GM19463 (cell line): ENCODE data around the gene CRHR1.
"Not testable (repeated sequence)": the region's sequence is repeated elsewhere in the genome, so short reads cannot be mapped to it uniquely, and the experiment has no call there.

Experiments used
- ATAC-seq: cut with Tn5 transposase; IDR thresholded peaks from one replicate; pipeline ENCODE4 v1.9.1; 2021; ENCODE audit warnings: mild to moderate bottlenecking, moderate library complexity; ENCODE audit not compliant: unreplicated experiment

Gene CRHR1

DNA sequence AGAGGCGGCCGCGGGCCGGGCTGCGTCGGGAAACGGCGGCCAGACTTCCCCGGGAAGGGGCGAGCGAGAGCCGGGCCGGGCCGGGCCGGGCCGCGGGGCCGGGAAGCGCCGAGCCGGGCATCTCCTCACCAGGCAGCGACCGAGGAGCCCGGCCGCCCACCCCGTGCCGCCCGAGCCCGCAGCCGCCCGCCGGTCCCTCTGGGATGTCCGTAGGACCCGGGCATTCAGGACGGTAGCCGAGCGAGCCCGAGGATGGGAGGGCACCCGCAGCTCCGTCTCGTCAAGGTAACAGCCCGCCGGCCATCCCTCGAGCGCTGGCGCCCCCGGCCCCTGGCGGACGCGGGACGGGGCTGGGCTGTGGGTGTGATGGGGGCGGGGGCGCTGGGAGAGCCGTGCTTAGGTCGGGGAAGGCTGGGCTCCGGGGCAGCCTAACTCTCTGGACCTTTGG, at the start of gene CRHR1:
CRHR1 (plus strand) TSS at position 28 of the 448 bp plus-strand sequence; CDS start at position 253, 225 bp downstream.
- no peak for ATAC-seq

- ATAC-seq = no peak
Measured at GRCh38 chr17:45734598-45734997, 49.5 kb upstream of the CRHR1 start.

GRCh38 chr17:45735488-45735887, 48.6 kb upstream of the CRHR1 start:
- no peak for ATAC-seq

DNA sequence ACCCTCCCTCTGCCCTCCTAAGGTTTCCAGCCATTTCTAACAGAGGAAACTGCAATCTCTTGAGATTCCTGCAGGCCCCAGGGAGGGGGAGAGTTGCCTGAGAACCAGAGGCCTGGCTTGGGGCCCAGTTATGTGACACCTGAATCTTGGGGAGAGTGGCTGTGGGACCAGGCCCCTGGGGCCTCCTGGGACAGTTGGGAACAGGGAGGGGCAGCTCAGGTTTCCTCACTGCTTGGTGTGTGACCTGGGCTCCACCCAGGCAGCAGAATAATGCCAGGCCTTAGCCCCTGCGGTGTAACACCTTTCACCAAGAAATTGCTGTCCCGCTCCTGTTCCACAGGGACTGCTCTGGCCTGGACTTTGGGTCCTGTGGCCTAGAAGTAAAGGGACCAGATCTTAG, 44.3 kb upstream of the CRHR1 start:
- no peak for ATAC-seq

DNA sequence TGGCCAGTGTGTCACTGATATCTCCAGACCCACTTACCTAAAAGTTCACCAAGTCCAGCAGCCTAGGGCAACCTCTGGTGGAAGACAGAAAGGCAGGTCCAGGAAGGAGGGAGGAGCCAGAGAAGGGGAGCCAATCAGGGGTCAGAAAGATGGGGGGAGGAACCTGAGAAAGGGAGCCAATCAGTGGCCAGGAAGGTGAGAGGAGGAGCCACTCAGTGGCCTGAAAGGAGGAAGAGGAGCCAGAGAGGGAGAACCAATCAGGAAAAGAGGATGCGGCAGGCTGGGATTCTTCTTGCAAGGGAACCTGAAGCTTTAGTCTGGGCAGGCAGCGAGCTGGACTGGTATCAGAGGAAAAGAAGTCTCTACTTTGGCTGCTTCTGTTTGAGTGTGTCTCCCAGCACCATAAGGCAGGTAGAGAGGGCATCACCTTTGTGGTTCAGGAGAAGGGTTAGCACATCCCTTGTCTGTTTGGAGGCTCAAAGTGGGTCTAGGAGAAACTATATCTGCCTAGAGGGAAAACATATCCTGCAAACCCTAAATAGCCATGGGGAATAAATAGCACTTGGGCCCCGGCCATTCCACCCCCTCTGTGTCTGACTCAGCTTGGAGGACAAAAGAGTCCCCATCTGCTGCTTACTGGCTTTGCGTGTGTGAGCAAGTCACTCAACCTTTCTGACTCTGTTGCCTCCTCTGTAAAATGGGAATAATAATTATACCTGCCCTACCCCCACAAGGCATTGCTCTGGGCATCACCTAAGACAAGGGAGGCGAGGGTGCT, 43.4 kb upstream of the CRHR1 start:
- no peak for ATAC-seq

- ATAC-seq = no peak
Measured at GRCh38 chr17:45742251-45742650, 41.9 kb upstream of the CRHR1 start.

- ATAC-seq = no peak
Measured at GRCh38 chr17:45743626-45744326, 40.3 kb upstream of the CRHR1 start.

- not testable (repeated sequence) for ATAC-seq
Measured at GRCh38 chr17:45744826-45745225, 39.3 kb upstream of the CRHR1 start.

DNA sequence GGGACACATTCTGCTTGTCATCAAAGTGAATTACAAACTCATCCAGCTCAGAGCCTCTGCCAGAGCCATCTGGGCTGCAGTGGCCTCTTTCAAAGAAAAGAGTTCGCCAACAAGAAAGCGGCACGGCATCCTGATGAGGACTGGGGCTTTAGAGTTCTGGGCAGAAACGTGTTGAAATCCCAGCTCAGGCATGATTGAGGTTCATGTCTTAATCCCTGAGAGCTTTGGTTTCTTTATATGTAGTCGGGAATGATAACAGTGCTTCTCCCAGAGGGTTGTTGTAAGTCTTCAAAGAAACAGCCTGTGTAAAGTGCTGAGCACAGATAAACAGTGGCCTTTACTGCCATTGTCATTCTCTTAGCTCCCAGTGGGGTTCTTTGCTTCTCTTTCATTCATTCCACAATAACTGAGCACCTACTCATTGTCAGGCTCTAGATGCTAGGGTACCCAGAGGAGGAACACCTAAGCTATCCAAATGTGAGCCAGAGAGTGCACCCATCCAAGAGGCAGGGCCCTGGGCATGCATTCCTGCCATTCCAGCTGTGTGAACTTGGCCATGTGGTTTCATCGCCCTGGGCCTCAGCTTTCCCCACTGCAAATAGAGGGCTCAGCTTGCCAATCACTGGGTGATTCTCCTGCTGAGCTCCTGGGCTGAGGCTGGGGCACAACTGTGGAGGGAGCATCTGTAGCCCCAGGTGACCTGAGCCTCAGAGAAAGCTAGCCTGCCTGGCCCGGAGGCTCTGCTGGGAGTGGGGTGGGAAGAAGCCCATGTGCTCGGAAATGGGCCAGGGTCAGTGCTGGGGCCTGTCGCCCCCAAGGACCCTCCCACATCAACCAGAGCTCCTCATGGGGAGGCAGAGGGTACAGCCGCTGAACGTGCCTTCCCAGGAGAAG, 38.3 kb upstream of the CRHR1 start:
- ATAC-seq = no peak

- ATAC-seq = no peak
Measured at GRCh38 chr17:45747911-45748310, 36.2 kb upstream of the CRHR1 start.

GRCh38 chr17:45748731-45749310, 35.3 kb upstream of the CRHR1 start:
- ATAC-seq = no peak

DNA sequence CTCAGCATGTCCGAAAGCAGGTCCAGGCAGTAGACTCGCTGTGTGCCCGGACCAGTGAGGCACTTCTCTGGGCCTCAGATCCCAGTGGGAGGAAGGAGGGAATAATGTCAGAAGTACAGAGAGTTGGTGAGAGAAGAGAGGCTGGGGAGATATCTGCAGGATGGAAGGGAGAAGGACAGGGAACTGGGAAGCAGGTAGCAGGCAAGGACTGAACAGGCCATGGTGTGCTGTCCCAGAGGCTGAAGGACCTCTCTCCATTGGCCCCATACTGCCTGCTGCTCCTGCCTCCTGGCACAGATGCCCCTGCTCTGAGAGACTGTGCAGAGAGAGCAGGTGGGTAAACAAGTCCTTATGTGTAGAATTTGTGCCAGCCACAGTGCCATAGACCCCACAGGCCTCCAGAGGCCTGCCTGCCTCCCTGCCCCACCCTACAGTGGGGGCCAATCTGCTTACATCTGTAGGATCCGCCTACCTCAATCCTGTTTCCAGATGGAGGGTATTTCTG, 34.2 kb upstream of the CRHR1 start:
- no peak for ATAC-seq

DNA sequence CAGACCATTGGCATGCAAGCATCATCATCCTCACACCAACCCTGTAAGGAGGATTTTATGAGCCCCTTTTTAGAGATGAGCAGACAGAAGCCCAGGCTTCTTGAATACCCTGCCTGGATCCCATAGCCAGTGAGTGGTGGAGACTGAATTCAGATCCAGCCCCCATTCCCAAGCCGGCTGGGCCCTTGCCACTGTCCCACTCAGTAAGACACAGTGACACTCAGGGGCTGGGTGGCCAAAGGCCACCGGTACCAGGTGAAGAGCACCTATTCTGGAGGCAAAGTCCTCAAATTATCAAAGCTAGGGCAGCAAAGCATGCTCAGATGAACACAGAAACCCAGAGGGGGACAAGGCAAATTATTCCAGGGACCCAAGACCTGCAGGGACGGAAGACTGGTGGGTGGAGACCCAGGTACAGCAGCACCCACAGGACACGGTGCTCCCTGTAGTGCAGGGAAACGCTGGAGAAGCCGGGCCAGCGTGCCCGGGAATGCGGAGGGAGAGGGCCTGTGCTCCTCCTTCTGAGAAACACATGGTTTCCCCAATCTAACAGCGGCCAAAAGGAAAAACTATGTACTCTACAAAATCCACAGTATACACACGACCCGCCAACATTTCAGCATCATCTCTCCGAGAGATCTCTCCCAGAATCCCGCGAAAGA, 33.2 kb upstream of the CRHR1 start:
- ATAC-seq = no peak

DNA sequence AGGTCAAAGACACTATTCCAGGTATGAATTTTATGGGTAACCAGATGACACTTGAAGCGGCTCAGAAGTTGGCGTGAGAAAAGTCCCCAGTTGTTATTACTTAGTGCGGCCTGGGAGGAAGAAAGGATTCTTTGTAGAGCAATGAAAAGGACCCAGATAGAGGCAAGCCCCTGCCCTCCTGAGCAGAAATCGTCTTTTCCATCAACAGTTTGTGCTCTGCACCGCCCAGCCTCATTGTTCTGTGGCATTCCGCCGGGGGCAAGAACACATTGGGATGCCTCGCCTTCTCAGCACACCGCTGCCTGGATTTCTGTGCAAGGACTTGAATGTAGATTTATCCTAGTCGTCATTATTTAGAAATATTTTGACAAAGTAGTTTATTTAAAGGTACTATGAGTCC, 32.7 kb upstream of the CRHR1 start:
- ATAC-seq = no peak

- no peak for ATAC-seq
Measured at GRCh38 chr17:45752246-45752645, 31.9 kb upstream of the CRHR1 start.

DNA sequence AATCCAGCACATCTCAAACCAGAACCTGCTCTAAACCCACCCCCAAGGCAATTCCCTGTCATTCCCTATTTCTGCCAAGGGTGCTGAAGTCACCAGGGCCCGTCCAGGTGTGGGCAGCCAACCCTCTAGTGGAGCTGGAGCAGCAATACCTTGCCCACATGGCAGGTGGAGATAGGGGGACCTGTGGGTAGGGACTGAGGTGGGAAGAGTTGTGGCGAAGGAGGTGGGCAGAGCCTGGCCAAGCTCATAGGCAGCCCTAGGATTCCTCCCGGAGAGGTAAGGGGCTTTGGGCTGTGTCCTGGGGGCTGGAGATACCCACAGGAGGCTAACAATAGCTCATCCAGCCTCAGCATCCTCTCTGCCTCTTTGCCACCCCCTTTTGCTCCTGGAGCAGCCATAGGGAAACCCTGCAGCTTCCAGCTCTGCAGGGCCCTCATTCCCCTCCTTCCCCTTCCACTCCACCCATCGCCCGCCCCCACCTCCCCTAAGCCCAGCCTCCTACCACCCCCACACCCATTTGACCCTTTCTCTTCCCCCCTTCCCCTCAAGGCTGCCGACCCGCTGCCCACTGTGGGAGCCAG, 30.4 kb upstream of the CRHR1 start:
- no peak for ATAC-seq

DNA sequence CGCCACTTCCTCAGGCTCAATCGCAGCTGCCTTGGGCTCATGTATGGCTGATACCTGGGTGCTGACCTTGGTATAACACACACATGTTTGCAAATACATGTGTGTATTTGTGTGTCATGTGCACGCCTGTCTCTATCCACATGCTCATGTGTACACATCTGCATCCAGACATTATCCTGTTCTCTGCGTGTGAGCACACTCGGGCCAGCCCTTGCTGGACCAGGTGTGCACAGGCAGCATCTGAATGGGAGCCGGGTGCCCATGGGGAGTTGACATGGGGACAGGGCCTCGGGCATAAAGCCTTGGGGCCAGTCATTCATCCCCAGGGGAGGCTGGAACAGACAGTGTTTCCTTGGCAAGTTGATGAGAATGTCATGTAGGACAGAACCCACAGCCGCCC, 29.1 kb upstream of the CRHR1 start:
- ATAC-seq = no peak

DNA sequence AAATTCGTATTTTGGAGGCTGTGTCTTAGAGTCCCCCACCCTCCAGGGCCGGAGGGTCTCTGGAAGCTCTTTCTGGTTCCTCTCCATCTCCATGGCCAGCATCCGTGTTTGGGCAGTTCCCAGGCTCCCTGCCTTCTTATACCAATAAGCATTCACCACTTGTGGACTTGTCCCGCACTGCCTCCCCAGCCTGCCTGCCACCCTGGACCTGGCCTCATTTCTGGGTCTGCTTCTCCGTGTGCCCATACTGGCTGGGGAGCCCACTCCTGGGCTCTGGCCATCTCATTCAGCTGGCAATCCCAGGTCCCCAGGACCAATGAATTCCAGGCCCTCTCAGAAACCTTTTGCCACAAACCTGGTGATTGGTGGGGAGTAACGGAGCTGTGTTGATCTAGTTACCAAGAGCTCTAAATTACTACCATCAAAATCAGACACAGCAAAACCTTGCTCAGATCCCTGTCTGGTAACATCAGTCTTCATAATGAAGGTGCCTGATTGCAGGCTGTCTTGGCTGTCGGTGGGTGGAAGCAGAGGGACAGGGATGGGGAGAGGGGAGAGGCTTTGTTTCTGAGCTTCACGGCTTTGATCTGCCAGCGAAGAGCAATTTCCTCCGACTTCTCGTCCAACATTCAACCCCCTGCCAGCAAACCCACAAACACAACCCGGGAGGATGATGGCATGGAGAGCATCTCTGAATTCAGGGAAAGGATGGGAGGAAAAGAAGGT, 27.7 kb upstream of the CRHR1 start:
- no peak for ATAC-seq
